GM20431 (cell line): ENCODE data around the gene CUL2.
"Not testable (repeated sequence)": the region's sequence is repeated elsewhere in the genome, so short reads cannot be mapped to it uniquely, and the experiment has no call there.

Source experiments
- in situ Hi-C: fragments of 300-500 bp; cut with MseI, MboI; formaldehyde crosslinking; loops from one replicate; pipeline ENCODE4 v1.15.0; 2020; ENCODE audit warnings: low sequenced_read_pairs; ENCODE audit not compliant: unreplicated experiment

The CUL2 gene

DNA sequence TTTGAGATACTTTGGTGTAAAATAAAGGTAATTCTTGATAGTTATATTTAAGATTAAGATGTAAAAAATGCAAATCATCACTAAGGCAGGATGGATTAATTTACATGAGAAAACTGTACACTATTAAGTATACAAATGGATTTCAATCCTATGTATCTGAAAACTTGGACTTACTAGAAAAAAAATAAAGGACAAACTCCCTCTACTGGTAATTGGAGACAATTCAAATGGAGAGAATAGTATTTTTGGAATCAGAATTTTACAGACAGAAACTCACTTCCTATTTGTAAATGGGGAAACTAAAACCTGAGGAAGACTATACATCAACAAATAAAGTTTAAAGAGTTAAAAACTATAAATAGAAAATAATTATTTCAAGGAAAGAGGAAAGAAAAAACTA is 62.6 kb downstream of the CUL2 start:
- in situ Hi-C loops, result no loop called here

DNA sequence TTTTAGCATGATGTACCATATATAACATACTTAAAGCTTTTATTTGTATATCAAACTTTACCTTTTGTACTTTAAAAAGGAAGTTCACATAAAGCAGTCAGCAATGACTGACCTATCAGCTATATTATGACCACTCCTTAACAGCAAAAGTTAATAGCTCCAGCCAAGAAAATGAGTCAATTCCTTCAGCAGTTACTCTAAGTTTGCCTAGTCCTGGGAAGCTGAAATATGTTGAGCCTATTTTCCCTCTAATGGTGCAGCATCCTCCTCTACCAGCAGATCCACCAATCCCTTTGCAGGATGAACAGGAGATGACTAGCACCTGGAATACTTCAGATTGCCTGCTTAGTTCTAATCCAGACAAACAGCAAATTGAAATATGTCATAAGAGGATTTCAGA is 64.2 kb downstream of the CUL2 start:
- in situ Hi-C loops, result no loop called here

GRCh38 chr10:35020481-35020880 is 69.7 kb downstream of the CUL2 start:
- in situ Hi-C loops, result no loop called here

DNA sequence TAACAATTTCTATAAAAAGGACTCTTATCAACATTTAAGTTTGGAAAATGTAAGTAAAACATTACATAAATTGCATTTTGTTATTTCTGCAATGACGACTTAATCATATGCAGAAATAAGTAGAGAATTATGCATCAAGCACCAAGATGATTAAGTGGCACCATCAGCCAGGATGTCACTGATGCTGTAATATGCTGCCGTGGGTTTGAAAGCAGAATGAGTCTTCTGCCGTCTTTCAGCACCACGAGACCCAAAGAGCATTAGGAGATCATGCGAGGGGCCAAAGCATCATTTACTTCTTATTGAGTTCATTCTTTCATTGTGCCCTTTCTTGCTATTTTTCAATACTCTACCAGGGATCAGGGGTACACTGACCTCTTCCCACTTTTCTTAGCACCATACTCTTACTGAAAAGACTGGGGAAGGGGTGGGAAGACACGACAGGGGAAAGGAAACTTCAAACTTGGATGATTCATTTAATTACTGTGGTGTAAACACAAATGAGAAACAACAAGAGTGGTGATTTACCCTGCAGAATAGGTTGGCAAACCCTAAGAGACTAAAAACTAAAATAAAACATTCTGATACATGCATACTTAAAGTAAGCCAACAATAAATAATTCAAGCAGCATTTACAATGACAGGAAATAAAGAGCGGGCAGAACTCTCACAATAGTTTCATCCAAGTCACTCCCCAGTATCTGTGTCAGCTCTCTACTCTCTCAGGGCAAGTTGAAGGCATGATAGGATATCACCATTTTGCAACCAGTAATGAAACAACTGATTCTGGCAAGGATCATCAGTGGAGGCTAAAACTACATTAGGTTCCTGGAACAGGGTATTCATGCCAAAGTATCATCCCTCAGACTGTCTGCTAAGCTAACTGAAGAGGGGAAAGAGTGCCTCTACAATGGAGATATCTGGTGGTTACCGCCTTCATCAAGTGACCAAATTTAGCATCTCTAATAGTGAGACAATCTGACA is 70.8 kb downstream of the CUL2 start:
- in situ Hi-C loops, result no loop called here

- in situ Hi-C loops, result no loop called here
Observed at GRCh38 chr10:35017608-35018007, 72.5 kb downstream of the CUL2 start.

DNA sequence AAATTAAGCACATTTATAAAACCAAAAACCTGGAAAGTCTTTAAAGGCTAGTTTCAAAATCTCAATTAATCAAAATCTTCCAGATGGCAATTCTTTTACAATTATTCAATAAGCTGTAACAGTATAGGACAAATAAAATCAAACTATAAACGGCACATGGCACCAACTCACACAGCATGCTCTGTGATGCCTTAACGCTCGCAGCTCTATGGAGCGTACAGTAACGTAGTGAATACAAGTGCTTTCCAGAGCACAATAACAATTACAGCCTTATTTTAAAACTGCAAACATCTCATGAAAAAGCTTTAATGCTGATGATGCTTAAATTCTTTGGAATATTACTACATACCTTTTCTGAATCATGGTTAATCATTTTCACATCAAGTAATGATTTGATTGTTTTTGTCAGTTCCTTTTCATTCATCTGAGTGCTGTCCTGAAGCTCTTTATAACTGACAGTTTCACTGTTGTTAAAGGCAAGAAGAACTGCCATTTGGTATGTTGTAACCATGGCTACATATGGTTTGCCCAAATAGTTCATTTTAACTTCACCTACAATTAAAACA is 74.2 kb downstream of the CUL2 start:
- in situ Hi-C loops, result no loop called here

DNA sequence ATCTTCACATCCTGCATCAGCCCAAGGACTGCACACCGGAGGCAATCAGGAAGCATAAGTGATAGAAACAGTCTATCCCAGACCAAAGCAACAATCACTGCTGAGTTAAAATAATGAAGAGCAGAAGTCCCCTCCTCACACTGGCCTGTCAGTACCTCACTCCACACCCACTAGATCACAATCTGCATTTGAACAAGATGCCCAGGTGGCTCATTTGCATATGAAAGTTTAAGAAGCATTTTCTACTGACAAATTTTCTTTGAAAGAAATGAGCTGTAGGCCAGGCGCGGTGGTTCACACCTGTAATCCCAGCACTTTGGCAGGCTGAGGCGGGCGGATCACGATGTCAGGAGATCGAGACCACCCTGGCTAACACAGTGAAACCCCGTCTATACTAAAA is 77.4 kb downstream of the CUL2 start:
- in situ Hi-C loops, result no loop called here

- in situ Hi-C loops, result no loop called here
Observed at GRCh38 chr10:35011771-35012191, 78.4 kb downstream of the CUL2 start.

DNA sequence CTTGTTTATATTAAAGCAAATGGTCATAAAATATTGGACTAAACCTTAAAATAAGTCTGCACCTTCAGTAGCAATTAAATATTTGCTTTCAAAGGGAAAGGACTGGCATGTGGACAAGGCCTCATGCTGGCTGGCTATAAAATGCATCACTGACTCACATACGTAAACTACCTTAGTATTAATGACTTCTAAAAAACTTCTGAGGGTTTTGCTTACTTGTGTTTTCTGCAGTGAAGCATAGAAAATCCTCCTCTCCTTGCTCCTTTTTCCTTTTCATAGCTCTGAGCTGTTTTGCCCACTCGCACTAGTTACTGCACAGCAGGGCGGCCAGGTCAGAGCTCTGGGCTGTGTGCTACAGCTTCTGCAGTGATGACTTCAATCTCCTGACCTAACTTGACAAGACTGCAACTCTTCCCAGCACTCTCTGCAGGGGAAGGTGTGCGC is 82.3 kb downstream of the CUL2 start:
- in situ Hi-C loops, result no loop called here

DNA sequence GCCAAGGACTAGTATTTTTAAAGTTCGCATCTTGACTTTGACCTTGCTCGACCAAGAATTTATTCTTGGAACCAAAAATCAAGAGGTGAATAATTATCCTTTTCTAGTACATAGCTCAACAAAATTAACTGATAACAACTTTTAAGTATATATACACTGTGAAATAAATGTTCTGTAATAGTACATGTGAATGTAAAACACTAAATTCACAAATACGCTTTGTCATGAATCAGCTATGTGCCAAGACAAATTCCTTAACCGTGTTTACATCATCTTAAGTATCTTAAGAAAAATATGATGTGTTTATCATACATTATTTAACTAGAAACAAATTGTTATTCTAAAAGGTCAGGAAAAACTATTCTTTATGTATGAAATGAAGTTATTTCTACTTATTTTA is 83.3 kb downstream of the CUL2 start:
- in situ Hi-C loops, result no loop called here

- in situ Hi-C loops, result no loop called here
Observed at GRCh38 chr10:35005868-35006267, 84.3 kb downstream of the CUL2 start.

DNA sequence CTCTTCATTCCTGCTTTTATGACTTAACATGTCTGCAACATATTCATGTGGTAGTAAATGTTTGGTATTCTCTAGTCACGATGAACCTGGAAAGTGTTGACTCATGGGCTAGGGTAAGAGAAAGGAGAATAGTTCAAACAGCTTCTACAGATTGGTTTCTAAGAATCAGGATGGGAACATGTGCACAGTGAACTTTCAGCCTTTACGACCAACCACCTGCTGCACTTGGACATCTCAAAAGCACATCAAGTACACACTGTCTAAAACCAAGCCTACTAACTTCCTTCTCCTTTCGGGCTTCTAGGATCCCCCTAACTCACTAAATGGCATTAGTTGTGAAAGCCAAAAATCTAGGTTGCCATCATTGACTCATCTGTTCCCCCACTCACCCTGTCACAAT is 85.5 kb downstream of the CUL2 start:
- in situ Hi-C loops, result no loop called here

- in situ Hi-C loops, result no loop called here
Observed at GRCh38 chr10:35003906-35004305, 86.2 kb downstream of the CUL2 start.

- in situ Hi-C loops, result no loop called here
Observed at GRCh38 chr10:35000936-35001335, 89.2 kb downstream of the CUL2 start.

GRCh38 chr10:34999532-34999931 is 90.6 kb downstream of the CUL2 start:
- in situ Hi-C loops, result no loop called here

DNA sequence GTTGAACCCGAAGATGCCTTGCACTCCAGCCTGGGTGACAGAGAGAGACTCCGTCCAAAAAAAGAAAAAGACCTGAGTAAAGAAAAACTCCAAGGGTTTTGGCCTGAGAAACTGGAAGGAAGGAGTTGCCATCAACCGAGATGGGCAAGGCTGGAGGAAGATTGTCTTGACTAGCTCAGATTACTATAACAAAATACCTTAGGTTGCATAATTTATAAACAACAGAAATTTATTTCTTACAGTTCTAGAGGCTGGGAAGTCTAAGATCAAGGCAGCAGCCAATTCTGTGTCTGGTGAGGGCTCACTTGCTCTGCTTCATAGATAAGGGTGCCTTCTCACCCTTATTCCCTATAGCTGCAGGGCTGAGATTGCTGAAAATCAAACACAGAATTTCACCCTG is 91.2 kb downstream of the CUL2 start:
- in situ Hi-C loops, result no loop called here

DNA sequence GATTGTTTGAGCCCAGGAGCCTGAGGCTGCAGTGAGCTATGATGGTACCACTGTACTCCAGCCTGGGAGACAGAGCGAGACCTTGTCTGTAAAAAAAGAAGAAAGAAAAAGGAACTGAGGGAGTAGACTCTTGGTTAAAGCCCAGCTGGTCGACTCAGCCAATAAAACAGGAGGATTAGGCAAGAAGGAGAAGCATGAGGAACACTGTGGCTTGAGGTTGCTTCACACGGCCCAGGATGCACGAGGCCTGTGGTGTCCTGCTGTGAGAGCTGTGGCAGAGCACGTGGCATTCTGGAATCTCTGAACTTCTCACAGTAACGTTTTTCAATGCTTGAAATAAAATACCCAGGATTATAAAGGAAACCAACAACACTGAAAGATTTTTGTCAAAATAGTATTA is 93.3 kb downstream of the CUL2 start:
- in situ Hi-C loops, result no loop called here

- in situ Hi-C loops, result no loop called here
Observed at GRCh38 chr10:34995925-34996324, 94.2 kb downstream of the CUL2 start.

- in situ Hi-C loops, result no loop called here
Observed at GRCh38 chr10:34994565-34995142, 95.5 kb downstream of the CUL2 start.

DNA sequence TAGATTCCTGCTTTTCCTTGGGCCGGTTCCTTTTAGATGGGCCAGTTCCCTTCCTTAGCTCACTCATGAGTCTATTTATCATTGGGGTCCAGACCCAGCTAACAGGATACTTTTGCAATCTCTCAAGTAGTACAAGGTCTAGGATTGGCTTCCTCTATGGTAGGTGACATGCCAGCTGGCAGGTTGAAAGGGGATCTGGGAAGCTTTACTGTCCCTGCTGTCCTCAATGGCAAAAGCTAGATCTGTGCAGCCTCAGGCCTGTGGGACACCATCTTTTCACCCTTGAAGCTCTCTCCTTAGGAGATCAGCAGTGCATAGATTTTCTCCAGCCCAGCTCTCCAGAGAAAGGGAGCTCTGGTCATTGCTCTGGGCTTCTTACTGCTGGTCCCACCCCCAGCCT is 96.4 kb downstream of the CUL2 start:
- in situ Hi-C loops, result no loop called here

DNA sequence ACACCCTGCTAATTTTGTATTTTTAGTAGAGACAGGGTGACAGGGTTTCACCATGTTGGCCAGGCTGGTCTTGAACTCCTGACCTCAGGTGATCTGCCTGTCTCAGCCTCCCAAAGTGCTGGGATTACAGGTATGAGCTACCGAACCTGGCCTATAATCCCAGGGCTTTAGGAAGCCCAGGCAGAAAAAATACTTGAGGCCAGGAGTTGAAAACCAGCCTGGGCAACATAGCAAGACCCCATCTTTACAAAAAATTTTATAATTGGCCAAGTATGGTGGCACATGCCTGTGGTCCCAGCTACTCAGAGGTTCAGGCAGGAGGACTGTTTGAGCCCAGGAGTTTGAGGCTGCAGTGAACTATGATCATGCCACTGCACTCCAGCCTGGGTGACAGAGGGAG is 99.0 kb downstream of the CUL2 start:
- in situ Hi-C loops, result not testable (repeated sequence)
